HG02678 (cell line): ENCODE measurements around the gene CDYL.

Experiments
- ATAC-seq: cut with Tn5 transposase; IDR thresholded peaks from one replicate; pipeline ENCODE4 v1.9.1; 2021; ENCODE audit warnings: mild to moderate bottlenecking, moderate library complexity; ENCODE audit not compliant: unreplicated experiment

The CDYL gene

GRCh38 chr6:4802312-4802935 is 26.2 kb downstream of the CDYL start:
- peak; percentile 66 for ATAC-seq

GRCh38 chr6:4803343-4803744 is 27.1 kb downstream of the CDYL start:
- ATAC-seq = no peak

- no peak for ATAC-seq
Measured at GRCh38 chr6:4804095-4804494, 27.9 kb downstream of the CDYL start.

GRCh38 chr6:4805553-4806336 is 29.5 kb downstream of the CDYL start:
- no peak for ATAC-seq

GRCh38 chr6:4806337-4806725 is 30.1 kb downstream of the CDYL start:
- no peak for ATAC-seq

- no peak for ATAC-seq
Measured at GRCh38 chr6:4806791-4807190, 30.6 kb downstream of the CDYL start.

- no peak for ATAC-seq
Measured at GRCh38 chr6:4808396-4808795, 32.2 kb downstream of the CDYL start.

GRCh38 chr6:4809999-4810918 is 34.1 kb downstream of the CDYL start:
- ATAC-seq = no peak

- ATAC-seq = no peak
Measured at GRCh38 chr6:4812068-4812467, 35.9 kb downstream of the CDYL start.

- ATAC-seq = no peak
Measured at GRCh38 chr6:4813055-4813454, 36.9 kb downstream of the CDYL start.

GRCh38 chr6:4814212-4814611 is 38.0 kb downstream of the CDYL start:
- peak; percentile 61 for ATAC-seq

GRCh38 chr6:4814987-4815386 is 38.8 kb downstream of the CDYL start:
- no peak for ATAC-seq

GRCh38 chr6:4815584-4815983 is 39.4 kb downstream of the CDYL start:
- no peak for ATAC-seq

GRCh38 chr6:4816904-4817303 is 40.7 kb downstream of the CDYL start:
- ATAC-seq = no peak

GRCh38 chr6:4817551-4817950 is 41.3 kb downstream of the CDYL start:
- ATAC-seq = no peak

GRCh38 chr6:4818272-4818938 is 42.2 kb downstream of the CDYL start:
- ATAC-seq = no peak

- no peak for ATAC-seq
Measured at GRCh38 chr6:4819706-4820283, 43.6 kb downstream of the CDYL start.

- no peak for ATAC-seq
Measured at GRCh38 chr6:4820704-4821276, 44.6 kb downstream of the CDYL start.

GRCh38 chr6:4822476-4822875 is 46.3 kb downstream of the CDYL start:
- no peak for ATAC-seq

GRCh38 chr6:4828187-4828698 is 52.0 kb downstream of the CDYL start:
- no peak for ATAC-seq
